ENCODE results near the gene MYO3B.

MYO3B gene

DNA sequence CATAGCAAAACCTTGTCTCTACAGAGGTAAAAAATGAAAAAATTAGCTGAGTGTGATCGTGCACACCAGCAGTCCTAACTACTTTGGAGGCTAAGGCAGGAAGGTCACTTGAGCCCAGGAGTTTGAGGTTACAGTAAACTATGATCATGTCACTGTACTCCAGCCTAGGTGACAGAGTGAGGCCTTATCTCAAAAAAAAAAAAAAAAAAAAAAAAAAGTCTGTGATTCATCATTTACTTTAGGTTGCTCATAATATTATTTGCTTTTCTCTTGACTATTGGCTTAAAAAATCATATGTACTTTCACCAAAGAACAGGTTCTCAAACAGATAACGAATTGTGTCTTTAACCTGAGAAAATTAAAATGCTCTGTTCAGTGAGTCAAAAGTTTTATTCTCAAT, 129.1 kb downstream of the MYO3B start:
- DNase-seq, result no peak

DNA sequence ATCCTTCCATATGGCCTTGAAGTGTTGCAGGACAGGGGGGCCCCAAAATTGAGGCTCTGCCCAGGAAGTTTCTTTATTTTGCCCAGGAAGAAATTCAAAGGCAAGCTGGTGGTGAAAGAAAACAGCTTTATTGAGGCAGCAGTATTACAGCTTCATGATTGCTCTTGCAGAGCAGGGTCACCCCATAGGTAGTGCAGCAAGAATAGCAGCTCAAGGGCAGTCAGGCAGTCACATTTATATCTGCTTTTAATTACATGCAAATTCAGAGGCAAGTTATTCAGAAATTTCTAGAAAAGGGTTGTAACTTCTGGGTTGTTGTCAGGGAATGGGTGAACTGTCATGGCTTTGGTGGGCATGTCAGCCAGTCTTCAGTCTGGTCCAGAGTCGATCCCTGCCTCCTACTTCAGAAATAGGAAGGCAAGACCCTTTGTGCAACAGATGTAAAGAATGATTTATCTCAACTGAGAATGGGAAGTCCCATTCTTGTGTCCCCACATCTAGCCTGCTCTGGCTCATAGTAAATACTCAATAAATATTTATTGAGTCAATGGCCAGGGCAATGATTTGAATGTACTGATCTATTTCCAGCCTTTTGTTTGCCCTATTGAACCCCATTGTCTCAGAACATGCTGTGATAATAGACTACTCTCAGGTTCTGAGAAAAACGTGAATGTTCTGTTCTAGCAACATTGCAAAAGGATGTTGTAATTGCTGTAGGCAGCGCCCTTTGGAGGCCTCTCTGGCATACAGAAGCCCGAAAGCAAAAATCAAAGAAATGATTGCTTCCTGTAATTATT, 129.8 kb downstream of the MYO3B start:
- no peak for DNase-seq

DNA sequence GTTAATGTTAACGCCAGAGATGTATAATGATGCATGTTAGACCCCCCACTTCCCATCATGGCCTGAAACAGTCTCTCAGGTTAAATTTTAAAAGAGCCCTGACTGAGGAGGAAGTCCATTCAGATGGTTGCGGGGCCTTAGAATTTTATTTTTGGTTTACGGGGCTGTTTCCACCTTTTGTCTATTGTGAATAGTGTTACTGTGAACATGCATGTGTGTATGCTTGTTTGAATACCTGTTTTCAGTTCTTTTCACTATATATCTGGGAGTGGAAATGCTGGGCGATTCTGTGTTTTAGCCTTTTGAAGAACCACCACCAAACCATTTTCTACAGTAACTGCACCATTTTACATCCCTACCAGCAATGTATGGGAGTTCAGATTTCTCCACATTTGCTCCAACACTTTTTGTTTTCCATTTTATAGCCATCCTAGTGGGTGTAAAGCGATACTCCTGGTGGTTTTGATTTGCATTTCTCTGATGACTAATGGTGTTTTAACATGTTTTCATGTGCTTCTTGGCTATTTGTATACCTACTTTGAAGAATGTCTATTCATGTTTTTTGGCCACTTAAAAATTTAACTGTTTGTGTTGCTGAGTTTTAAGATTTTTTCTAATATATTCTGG, 133.0 kb downstream of the MYO3B start:
- DNase-seq, result peak; percentile 41

DNA sequence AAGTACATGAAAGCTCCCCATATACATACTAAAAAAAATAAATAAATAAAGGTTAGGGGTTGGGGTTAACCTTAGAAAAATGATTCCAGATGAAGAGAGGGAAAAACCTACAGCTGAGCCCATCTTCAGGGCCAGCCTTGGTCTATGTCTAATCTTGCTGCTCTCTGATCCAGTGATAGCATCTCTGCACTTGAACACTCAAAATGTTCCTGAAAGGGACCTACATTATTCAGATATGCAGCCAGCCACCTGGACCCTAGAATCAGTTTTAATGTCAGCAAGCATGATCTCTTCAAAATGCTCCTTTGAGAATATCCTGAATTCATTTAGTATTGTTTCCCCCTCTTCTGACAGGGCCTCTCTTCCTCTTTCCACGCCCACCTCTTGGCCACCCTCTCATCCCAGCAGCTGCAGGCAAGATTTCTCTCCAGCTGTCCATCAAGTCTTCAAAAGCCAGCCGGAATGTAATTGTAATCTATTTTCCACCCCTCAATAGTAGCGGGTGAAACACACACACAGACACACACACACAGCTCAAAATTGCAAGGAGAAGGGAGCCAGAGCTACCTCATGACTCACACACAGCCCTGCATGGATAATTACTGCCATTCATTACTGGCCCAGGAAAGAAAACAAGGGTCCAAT, 135.5 kb downstream of the MYO3B start:
- peak; percentile 15 for DNase-seq

DNA sequence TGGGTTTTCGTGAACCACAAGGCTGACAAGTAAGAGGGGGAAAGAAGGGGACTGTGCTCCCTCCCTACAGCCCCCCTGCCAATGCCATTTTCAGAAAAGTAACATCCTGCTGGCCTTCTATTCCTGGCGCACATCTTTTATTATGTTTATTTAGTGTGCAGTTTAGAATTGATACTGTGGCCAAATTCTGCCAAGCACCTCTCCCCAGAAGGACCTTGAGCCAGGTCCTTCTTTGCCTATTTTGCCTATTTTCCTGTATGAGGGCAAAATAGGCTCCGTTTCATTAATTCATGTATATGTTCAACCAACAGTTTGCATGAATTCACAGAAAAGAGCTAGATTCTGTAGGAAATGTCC, 136.0 kb downstream of the MYO3B start:
- DNase-seq, result no peak

DNA sequence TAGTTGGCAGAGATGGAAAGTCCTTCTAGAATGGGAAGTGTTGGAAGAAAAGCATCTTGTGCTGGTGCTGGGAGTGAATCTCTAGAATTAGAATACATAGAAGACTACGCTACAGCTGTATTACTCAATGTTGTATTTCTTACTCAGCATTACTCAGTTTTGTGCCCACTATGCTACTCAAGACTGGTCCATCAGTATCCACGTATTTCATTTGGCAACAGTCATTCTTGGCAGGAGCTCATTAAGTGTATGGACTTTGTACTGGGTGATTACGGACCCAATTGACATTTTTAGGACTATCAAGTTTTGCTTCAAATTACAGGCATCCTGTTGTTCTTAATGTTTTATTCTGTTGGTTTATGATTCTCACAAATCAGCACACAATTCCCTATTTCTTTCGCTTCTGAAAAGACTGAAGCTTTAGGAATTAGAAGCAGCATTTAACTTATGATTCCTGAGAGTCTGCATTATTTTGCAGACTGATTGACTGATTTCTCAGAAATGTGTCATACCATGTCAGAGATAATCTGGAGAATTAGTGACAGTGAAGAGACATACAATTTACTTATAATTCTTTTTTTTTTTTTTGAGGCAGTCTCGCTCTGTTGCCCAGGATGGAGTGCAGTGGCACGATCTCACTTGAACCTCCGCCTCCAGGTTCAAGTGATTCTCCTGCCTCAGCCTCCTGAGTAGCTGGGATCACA, 136.9 kb downstream of the MYO3B start:
- no peak for DNase-seq

DNA sequence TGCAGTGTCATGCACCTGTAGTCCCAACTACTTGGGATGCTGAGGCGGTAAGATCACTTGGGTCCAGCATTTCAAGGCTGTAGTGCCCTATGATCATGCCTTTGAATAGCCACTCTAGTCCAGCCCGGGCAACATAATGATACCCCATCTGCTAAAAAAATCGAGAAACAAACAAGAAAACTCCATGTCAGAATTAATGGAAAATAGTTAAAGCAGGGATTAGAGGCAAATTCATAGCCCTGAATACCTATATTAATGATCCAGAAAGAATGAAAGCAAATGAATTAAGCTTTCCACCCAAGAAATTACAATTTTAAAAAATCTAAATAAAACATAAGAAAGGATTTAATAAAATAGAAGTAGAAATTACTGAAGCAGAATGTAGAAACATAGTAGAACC, 143.0 kb downstream of the MYO3B start:
- DNase-seq, result no peak

DNA sequence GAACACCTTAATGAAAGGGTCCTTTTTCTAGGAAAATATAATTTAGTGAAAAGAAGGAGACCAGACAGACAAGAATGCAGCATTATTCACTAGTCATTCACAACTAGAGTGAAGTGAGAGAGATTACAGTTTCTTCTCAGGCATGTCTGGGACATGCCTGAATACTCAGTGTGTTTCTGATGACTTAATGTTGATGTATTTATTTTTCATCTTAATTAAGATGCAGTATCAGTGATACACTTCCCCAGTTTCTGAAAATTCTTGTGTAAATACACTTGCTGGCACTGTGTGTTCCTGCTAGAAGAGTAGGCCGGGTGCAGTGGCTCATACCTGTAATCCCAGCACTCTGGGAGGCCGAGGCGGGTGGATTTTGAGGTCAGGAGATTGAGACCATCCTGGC, 143.6 kb downstream of the MYO3B start:
- no peak for DNase-seq

DNA sequence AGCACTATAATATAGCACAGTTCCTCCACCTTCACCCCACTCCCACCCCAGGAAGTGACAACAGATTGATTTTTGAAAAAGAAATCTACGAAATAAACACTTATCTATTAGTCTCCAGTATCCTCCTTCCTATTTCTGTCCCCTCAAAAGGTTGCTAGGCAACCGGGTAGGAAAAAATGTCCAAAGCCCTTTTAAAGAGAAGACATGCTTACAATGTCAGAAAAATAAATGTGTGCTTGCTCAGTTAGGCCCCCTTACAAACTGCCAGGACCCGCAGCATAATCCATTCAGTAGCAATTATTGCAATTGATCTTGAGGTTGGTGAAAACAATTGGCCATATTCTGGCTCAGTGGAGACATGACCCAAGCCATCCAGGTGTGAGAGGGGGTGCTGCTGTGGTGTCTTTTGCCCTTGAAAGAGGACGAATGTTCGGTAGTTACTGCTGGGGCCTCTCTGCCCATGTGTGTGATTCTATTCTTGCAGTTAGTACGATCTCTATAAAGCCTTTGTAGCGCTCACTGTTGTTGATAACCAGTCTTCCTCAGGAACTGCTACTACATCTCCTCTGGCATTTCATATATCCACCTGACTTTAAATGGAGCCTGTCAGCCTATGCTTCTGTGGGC, 144.3 kb downstream of the MYO3B start:
- DNase-seq, result no peak

DNA sequence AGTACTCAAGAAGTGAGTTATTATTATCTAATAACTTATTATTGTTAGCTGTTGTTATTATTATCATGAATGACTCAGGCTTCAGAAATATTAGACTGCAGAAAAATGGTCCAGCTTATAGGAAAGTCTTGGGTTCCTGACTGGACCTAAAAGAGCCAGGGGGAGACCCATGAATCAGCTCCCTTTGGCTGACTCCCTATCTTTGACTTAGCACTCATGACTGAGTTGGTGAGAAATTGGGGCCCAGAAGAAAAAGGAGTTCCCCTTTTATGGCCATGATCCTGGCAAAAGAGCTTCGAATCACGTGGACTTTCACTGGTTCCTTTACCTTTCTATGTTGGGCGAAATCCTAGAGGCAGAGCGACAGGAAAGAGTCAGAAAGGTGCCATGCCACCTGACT, 145.8 kb downstream of the MYO3B start:
- no peak for DNase-seq

DNA sequence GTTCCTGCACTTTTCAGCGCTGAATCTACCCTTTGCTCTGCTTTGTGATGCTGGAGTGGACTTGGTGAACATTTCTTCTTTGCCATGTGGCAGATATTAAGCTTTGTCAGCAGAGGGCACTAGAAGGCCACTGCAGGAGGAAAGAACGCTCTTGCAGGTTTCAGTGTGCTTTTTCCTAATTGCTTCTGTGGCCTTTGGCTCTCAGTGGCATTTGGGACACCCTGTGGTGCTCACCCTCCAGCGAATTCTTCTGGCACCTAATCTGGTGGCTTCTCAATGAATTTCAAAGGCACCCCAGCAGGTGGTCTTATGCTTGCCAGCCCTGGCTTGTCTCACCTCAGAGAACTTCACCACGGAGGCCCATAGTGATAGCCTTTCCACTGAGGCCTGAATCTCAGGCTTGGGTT, 146.7 kb downstream of the MYO3B start:
- peak; percentile 83 for DNase-seq

DNA sequence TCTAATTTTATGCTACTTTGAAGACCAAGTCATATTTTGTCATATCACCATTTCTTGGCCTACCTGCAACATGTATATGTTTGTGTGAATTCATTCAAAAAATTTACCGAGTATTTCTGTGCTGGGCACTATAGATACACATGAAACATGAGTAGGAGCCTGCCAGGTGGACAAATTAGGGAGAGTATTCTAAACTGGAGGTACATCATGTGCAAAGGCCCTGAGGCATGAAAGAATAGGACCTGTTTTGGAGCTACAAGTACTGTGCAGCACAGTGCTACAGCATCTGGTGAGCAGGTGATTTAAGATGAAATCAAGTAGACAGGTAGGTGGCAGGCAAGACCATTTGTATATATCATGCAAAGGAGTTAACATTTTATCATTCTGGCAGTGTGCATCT, 152.9 kb downstream of the MYO3B start:
- DNase-seq, result no peak

DNA sequence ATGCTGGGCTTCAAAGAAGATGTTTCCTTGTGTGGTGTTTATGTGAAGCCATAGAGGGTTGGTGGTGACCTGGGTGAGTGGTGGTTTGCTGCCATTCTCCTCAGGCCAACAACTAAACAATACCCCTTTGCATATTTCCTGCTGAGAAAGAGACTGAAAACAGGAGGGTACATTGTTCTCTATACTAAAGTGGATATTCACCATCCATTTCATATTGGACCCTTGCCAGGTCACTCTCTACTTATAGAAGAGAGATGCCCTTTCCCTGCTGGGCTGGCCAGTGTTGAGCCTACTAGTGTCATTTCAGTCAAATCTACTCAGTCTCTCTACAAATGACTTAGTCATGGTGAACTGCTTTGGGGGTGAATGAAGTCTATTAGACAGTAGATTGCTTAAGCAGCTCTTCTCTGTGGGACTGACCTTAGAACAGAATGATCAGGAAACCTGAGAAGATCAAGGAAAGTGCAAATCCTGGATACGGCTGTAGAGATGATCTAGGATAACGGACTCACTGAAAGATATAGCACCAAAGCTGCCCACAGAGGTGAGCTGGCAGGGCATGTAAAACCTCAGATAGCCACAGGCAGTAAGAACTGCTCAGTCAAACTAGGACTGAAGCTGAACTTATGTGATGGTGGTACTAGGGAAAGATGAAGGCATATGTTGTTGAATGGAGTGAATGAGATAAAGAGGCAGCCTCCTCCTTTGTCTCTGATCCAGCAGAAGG, 154.9 kb downstream of the MYO3B start:
- DNase-seq, result no peak

DNA sequence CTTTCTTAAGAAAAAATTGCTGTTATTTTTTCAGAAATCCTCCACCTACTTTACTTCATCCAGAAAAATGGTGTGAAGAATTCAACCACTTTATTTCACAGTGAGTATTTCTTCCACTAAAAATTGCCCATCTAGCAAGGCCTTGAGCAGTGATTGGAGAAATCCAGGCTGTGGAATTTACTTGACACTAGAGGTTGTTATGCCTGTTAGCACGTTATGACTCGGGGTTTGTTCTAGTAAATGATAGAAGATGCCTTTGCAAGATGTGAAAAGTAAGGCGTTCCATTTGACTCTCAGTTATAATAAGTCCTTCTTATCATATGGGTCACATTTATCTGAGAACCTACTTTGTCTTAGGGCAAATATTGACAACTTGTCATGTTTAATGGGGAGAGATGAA, 157.4 kb downstream of the MYO3B start:
- no peak for DNase-seq

DNA sequence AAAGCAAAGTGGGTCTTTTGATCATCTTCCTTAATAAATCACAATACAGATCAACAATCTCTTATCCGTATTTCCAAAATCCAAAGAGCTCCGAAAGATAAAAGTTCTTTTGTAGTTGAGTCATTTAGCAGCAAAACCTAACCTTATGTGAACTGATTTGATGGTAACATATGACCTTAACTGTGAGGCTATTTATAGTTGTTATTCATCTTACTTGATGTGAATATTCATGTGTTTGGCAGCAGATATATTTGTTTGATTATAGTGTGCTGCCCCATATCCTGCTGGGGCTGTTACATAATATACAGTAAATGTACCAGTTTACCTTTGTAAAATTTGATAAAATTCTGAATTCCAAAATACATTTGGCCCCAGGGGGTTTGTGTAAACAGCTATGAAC, 158.5 kb downstream of the MYO3B start:
- DNase-seq, result no peak

DNA sequence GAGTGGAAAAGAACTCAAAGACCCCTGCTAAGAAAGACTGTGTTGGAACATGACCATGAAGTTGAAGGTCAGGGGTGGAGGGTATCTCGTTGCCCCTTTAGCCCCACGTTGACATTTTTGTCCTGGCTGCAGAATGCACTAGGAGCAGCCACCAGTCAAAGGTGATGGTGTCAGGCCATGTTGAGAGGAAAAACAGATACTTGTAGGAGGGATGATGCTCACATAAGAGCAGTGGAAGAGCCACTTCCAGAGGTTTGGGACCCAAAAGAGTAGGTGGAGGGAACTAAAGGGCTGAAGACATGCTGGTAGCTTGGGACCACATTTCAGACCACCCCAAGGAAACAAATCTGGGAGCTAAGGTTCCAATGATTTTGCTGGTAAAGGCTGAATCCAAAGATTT, 159.0 kb downstream of the MYO3B start:
- no peak for DNase-seq

DNA sequence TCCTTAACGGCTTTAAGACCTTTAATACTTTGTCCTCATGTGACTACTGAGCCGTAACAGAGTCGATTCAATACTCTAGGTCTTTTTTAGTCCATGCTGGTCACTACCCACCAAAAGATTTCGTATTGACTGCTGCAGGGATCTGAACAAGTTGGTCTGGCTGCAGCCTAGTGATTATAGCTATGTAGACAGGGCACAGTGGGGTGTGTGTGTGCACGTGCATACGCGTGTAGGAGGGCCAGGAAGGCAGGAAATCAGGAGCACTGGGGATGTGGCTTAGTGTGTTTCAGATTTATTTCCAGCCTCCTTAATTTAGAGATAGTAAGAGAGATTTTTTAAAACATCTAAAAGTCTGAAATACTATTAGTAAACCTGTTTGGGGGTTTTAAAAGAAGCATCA, 161.4 kb downstream of the MYO3B start:
- no peak for DNase-seq

DNA sequence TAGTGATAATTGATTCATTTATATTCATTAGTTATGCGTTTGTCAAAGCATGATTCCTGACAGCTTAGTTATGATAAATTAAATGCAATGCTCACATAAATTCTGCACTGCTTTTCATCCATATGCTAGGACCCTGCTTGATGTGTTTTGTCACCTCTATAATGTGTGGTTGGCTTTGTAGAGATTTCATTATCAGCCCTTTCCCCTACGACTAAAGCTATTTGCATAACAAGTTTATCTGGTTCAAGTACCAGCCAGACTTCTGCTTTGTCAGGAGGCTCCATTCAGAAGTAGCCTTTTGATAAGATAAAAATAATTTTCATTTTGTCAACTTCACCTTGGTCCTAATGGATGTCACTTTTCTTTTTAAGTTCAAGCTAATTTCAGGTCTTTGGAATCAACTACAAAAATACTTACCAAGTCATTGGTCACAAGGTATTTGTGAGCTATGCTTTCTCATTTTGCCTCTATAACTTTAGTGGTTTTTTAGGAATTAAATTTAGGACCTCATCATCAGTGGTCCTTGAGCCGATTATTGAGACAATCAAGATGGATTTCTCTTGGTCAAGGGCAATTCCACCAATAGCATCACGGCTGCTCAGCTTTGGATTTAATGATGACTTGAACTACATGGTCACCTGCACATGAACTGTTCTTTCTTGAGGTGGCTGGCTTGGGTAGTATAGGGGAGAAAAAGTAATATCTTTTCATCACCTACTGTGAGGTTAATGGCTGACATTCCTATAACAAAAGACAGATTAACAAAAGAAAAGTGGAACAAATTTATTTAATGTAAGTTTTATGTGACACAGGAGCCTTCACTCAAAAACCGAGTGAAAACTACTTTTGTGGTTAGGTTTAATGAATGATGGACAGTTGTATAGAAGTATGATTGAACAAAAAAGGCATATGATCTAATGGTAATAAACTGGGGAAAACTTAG, 162.1 kb downstream of the MYO3B start:
- no peak for DNase-seq

DNA sequence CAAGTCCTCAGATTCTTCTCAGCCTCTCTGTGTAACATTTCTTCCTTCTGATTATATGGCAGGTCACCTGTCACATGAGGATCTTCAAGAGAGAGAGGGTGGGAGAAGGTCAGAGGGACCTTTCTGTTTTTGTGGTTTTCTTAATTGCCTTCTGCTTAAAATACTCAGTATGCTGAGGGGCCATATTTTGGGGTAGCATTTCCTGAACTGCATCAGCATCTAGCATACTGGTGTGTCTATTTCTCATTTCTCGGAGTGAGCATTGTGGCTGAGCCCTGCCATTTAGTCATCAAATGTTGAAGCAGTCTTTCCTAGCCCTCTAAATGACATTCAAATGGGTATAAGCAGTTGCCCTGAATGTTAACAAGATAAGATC, 162.7 kb downstream of the MYO3B start:
- DNase-seq, result no peak

DNA sequence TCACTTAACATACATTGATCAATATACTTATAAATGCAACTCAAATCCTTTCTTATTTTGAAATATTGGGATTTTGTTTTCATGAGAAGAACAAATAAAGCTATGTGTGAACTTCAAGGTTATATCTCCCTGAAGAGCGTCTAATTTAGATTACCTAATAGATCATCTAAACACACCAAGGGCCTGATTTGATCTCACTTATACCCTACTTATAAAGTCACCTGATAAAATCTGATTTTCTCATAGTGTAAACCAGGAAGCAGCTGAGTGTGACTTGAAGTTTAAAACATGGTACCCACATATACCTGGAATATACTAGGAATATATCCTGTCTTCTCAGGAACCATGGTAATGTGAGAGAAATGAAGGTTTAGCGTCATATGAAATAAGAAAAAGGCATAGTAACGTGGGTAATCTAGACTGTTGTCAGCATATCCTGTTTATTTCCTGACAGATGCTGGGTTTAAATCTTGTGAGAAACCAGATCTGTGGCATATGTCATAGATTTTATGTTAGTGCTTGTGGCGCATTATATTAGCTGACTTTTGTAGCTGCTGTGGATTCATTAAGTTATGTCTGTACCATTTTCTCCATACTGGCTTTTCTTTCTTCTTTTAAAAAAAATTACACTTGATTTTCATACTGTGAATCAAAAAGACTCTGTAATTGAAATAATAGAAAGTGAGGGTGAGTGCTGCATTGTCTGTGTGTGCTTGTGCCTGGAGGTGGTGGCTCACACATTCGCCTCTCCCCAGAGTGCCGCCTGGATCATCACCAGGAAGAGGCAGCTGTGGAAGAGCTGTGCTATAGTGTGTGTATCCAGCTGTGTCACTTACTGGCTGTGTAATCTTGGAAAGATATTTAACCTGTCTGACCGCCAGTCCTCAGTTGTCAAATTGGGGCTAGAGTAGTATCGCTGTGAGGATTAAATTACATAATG, 164.0 kb downstream of the MYO3B start:
- DNase-seq, result peak; percentile 87
